WTC11 (cell line): Measurements from ENCODE around the gene MTRF1. TPM values are rescaled to one million over a fixed set of nuclear protein-coding genes. Genes with fewer than 3 reads are reported as not detected.

Source experiments
- ATAC-seq: fragments of 200-7000 bp; cut with Tn5 transposase; 2 replicates; pipeline ENCODE4 v1.10.0; 2021; ENCODE audit warnings: mild to moderate bottlenecking, moderate library complexity
- CTCF ChIA-PET: fragments of 300-600 bp; sonication (Branson Sonifier 250); formaldehyde crosslinking; loops from one replicate; lab custom pipeline; 2021; ENCODE audit warnings: antibody characterized with exemption; lab: Charles Lee
- POLR2A ChIA-PET: fragments of 350-600 bp; sonication (Branson Sonifier 250); formaldehyde crosslinking; loops from one replicate; lab custom pipeline; 2021; ENCODE audit warnings: antibody characterized with exemption; lab: Charles Lee
- DNase-seq: peaks from one replicate; pipeline ENCODE4 v3.0.0; 2021; ENCODE audit warnings: low spot score
- H3K27ac Mint-ChIP-seq: 2 replicates; pipeline ENCODE4 v1.8.0; 2021; ENCODE audit warnings: mixed read lengths
- H3K27me3 Mint-ChIP-seq: 2 replicates; pipeline ENCODE4 v1.8.0; 2021; ENCODE audit warnings: low read depth, mild to moderate bottlenecking, moderate library complexity, mixed read lengths
- H3K36me3 Mint-ChIP-seq: 2 replicates; pipeline ENCODE4 v1.8.0; 2021; ENCODE audit warnings: mixed read lengths
- H3K4me1 Mint-ChIP-seq: 2 replicates; pipeline ENCODE4 v1.8.0; 2022; ENCODE audit warnings: mixed read lengths
- H3K4me3 Mint-ChIP-seq: 2 replicates; pipeline ENCODE4 v1.8.0; 2021; ENCODE audit warnings: mild to moderate bottlenecking, moderate library complexity, mixed read lengths
- H3K9me3 Mint-ChIP-seq: 2 replicates; pipeline ENCODE4 v1.8.0; 2021; ENCODE audit warnings: mixed read lengths
- CBFB ChIP-seq: sonication (generic); formaldehyde crosslinking; IDR thresholded peaks from 2 replicates; pipeline ENCODE4 v1.8.1; 2022; ENCODE audit warnings: mild to moderate bottlenecking, low read depth, missing genetic modification reagents
- CREB1 ChIP-seq: sonication (generic); formaldehyde crosslinking; IDR thresholded peaks from 2 replicates; pipeline ENCODE4 v1.8.0; 2023; ENCODE audit warnings: mild to moderate bottlenecking, missing genetic modification reagents
- CREM ChIP-seq: sonication (generic); formaldehyde crosslinking; IDR thresholded peaks from 2 replicates; pipeline ENCODE4 v1.8.1; 2022; ENCODE audit warnings: mild to moderate bottlenecking, missing genetic modification reagents, moderate library complexity
- FOXP1 ChIP-seq: sonication (generic); formaldehyde crosslinking; IDR thresholded peaks from 2 replicates; pipeline ENCODE4 v1.8.0; 2022; ENCODE audit warnings: missing genetic modification reagents, mild to moderate bottlenecking, moderate library complexity, borderline replicate concordance
- GRHL2 ChIP-seq: fragments of 250-450 bp; sonication (Bioruptor Pico); IDR thresholded peaks from 2 replicates; pipeline ENCODE4 v1.8.0; 2022; ENCODE audit warnings: mild to moderate bottlenecking, moderate library complexity; ENCODE audit not compliant: insufficient replicate concordance, severe bottlenecking
- KAT7 ChIP-seq: sonication (generic); formaldehyde crosslinking; IDR thresholded peaks from 2 replicates; pipeline ENCODE4 v1.8.1; 2023; ENCODE audit warnings: missing genetic modification reagents, mild to moderate bottlenecking, borderline replicate concordance
- MYBL2 ChIP-seq: sonication (generic); formaldehyde crosslinking; IDR thresholded peaks from 2 replicates; pipeline ENCODE4 v1.8.1; 2023; ENCODE audit warnings: mild to moderate bottlenecking, moderate library complexity, missing genetic modification reagents
- NFE2L1 ChIP-seq: sonication (generic); formaldehyde crosslinking; IDR thresholded peaks from 2 replicates; pipeline ENCODE4 v1.8.1; 2023; ENCODE audit warnings: missing genetic modification reagents
- NR3C1 ChIP-seq: sonication (generic); formaldehyde crosslinking; conservative IDR thresholded peaks from 2 replicates; pipeline ENCODE4 v1.8.1; 2023; ENCODE audit warnings: low read depth, mild to moderate bottlenecking, missing genetic modification reagents
- OVOL2 ChIP-seq: fragments of 250-450 bp; sonication (Bioruptor Pico); IDR thresholded peaks from 2 replicates; pipeline ENCODE4 v1.9.0; 2021; ENCODE audit warnings: mild to moderate bottlenecking, borderline replicate concordance
- PRRX2 ChIP-seq: fragments of 250-450 bp; sonication (Bioruptor Pico); IDR thresholded peaks from 2 replicates; pipeline ENCODE4 v1.8.0; 2021; ENCODE audit warnings: mild to moderate bottlenecking
- SOX15 ChIP-seq: fragments of 250-450 bp; sonication (Bioruptor Pico); IDR thresholded peaks from 2 replicates; pipeline ENCODE4 v1.9.0; 2021; ENCODE audit warnings: mild to moderate bottlenecking
- TEAD1 ChIP-seq: sonication (generic); formaldehyde crosslinking; IDR thresholded peaks from 2 replicates; pipeline ENCODE4 v1.8.0; 2022; ENCODE audit warnings: mild to moderate bottlenecking, missing genetic modification reagents
- TEAD4 ChIP-seq: sonication (generic); formaldehyde crosslinking; IDR thresholded peaks from 2 replicates; pipeline ENCODE4 v1.8.0; 2022; ENCODE audit warnings: mild to moderate bottlenecking, missing genetic modification reagents
- TP53 ChIP-seq: sonication (generic); formaldehyde crosslinking; IDR thresholded peaks from 2 replicates; pipeline ENCODE4 v1.8.1; 2023; ENCODE audit warnings: mild to moderate bottlenecking, missing genetic modification reagents
- ZBTB21 ChIP-seq: sonication (generic); formaldehyde crosslinking; IDR thresholded peaks from 2 replicates; pipeline ENCODE4 v1.8.1; 2023; ENCODE audit warnings: mild to moderate bottlenecking, missing genetic modification reagents, borderline replicate concordance
- ZNF219 ChIP-seq: sonication (generic); formaldehyde crosslinking; IDR thresholded peaks from 2 replicates; pipeline ENCODE4 v1.8.0; 2023; ENCODE audit warnings: missing genetic modification reagents, mild to moderate bottlenecking, borderline replicate concordance
- ZNF263 ChIP-seq: sonication (generic); formaldehyde crosslinking; IDR thresholded peaks from 2 replicates; pipeline ENCODE4 v1.8.1; 2022; ENCODE audit warnings: low read depth, mild to moderate bottlenecking, moderate library complexity, missing genetic modification reagents
- total RNA-seq: library from RNA; stranded (reverse); gene quantifications from 3 replicates; pipeline ENCODE4 v1.2.3, GENCODE V29; 2021
- TF ChIP-seq, protein P1 (sequence below): sonication (generic); formaldehyde crosslinking; IDR thresholded peaks from 2 replicates; pipeline ENCODE4 v1.8.0; 2023; ENCODE audit warnings: missing genetic modification reagents, mild to moderate bottlenecking, borderline replicate concordance
- TF ChIP-seq, protein P2 (sequence below): sonication (generic); formaldehyde crosslinking; IDR thresholded peaks from 2 replicates; pipeline ENCODE4 v1.8.1; 2022; ENCODE audit warnings: low read depth, mild to moderate bottlenecking, moderate library complexity, missing genetic modification reagents, borderline replicate concordance
- TF ChIP-seq, protein P3 (sequence below): sonication (generic); formaldehyde crosslinking; conservative IDR thresholded peaks from 2 replicates; pipeline ENCODE4 v1.8.1; 2022; ENCODE audit warnings: mild to moderate bottlenecking, missing genetic modification reagents
- TF ChIP-seq, protein P4 (sequence below): fragments of 250-450 bp; sonication (Bioruptor Pico); IDR thresholded peaks from 2 replicates; pipeline ENCODE4 v1.9.0; 2021; ENCODE audit warnings: mild to moderate bottlenecking
- TF ChIP-seq, protein P5 (sequence below): sonication (generic); formaldehyde crosslinking; IDR thresholded peaks from 2 replicates; pipeline ENCODE4 v1.8.1; 2022; ENCODE audit warnings: mild to moderate bottlenecking, moderate library complexity, missing genetic modification reagents
- TF ChIP-seq, protein P6 (sequence below): sonication (generic); formaldehyde crosslinking; IDR thresholded peaks from 2 replicates; pipeline ENCODE4 v1.8.0; 2022; ENCODE audit warnings: mild to moderate bottlenecking, missing genetic modification reagents
- TF ChIP-seq, protein P7 (sequence below): sonication (generic); formaldehyde crosslinking; IDR thresholded peaks from 2 replicates; pipeline ENCODE4 v1.8.1; 2023; ENCODE audit warnings: mild to moderate bottlenecking, missing genetic modification reagents
- TF ChIP-seq, protein P8 (sequence below): sonication (generic); formaldehyde crosslinking; IDR thresholded peaks from 2 replicates; pipeline ENCODE4 v1.8.1; 2023; ENCODE audit warnings: mild to moderate bottlenecking, moderate library complexity, missing genetic modification reagents

MTRF1 gene
- total RNA-seq, 1 experiment from 2014 or later = 12.9 TPM

DNA sequence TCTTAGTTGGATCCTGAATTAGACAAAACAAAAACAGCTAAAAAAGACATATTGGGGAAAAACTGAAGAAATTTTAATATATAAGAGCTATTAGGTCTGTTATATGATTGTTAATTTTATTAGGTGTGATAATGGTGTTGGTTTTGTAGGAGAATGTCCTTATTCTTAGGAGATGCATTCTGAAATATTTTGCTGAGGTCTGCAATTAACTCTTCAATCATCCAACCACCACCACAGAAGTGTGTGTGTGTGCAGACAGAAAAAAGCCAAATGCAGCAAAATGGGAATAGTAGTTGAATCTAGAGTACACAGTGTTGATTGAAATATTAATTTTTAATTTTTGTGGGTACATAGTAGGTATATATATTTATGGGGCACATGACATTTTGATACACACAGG lies 56.9 kb downstream of the MTRF1 start:
- no peak for TF ChIP-seq NR3C1 (CRISPR knock-in tag)
- no peak for TF ChIP-seq NFE2L1 (CRISPR knock-in tag)
- TF ChIP-seq, protein P1, sequence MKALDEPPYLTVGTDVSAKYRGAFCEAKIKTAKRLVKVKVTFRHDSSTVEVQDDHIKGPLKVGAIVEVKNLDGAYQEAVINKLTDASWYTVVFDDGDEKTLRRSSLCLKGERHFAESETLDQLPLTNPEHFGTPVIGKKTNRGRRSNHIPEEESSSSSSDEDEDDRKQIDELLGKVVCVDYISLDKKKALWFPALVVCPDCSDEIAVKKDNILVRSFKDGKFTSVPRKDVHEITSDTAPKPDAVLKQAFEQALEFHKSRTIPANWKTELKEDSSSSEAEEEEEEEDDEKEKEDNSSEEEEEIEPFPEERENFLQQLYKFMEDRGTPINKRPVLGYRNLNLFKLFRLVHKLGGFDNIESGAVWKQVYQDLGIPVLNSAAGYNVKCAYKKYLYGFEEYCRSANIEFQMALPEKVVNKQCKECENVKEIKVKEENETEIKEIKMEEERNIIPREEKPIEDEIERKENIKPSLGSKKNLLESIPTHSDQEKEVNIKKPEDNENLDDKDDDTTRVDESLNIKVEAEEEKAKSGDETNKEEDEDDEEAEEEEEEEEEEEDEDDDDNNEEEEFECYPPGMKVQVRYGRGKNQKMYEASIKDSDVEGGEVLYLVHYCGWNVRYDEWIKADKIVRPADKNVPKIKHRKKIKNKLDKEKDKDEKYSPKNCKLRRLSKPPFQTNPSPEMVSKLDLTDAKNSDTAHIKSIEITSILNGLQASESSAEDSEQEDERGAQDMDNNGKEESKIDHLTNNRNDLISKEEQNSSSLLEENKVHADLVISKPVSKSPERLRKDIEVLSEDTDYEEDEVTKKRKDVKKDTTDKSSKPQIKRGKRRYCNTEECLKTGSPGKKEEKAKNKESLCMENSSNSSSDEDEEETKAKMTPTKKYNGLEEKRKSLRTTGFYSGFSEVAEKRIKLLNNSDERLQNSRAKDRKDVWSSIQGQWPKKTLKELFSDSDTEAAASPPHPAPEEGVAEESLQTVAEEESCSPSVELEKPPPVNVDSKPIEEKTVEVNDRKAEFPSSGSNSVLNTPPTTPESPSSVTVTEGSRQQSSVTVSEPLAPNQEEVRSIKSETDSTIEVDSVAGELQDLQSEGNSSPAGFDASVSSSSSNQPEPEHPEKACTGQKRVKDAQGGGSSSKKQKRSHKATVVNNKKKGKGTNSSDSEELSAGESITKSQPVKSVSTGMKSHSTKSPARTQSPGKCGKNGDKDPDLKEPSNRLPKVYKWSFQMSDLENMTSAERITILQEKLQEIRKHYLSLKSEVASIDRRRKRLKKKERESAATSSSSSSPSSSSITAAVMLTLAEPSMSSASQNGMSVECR = no peak
- no peak for TF ChIP-seq OVOL2
- TF ChIP-seq TP53 (CRISPR knock-in tag) = no peak
- no peak for TF ChIP-seq ZNF219 (CRISPR knock-in tag)
- TF ChIP-seq, protein P2, sequence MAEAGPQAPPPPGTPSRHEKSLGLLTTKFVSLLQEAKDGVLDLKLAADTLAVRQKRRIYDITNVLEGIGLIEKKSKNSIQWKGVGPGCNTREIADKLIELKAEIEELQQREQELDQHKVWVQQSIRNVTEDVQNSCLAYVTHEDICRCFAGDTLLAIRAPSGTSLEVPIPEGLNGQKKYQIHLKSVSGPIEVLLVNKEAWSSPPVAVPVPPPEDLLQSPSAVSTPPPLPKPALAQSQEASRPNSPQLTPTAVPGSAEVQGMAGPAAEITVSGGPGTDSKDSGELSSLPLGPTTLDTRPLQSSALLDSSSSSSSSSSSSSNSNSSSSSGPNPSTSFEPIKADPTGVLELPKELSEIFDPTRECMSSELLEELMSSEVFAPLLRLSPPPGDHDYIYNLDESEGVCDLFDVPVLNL (CRISPR knock-in tag) = no peak
- TF ChIP-seq, protein P3, sequence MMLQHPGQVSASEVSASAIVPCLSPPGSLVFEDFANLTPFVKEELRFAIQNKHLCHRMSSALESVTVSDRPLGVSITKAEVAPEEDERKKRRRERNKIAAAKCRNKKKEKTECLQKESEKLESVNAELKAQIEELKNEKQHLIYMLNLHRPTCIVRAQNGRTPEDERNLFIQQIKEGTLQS (CRISPR knock-in tag) = no peak
- no peak for TF ChIP-seq FOXP1 (CRISPR knock-in tag)
- TF ChIP-seq CBFB (CRISPR knock-in tag) = no peak
- no peak for TF ChIP-seq GRHL2 (CRISPR knock-in tag)
- TF ChIP-seq TEAD4 = no peak
- no peak for TF ChIP-seq PRRX2
- TF ChIP-seq, protein P4, sequence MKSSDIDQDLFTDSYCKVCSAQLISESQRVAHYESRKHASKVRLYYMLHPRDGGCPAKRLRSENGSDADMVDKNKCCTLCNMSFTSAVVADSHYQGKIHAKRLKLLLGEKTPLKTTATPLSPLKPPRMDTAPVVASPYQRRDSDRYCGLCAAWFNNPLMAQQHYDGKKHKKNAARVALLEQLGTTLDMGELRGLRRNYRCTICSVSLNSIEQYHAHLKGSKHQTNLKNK (CRISPR knock-in tag) = no peak
- no peak for TF ChIP-seq CREM (CRISPR knock-in tag)
- no peak for TF ChIP-seq CREB1
- Mint-ChIP-seq H3K4me3 (no peak overlapping the region), H3K27me3 (peaks cover 3% of the 10 kb centered on the region; the same call in 1 of the 2 replicates), H3K9me3 (peaks cover 41% of the 10 kb centered on the region), H3K4me1 (no peaks in the 10 kb centered on the region), H3K36me3 (peaks cover 15% of the 10 kb centered on the region), H3K27ac (no peak overlapping the region)
- CTCF ChIA-PET = no interaction called here
- DNase-seq (no peak), ATAC-seq (no peak)
- POLR2A ChIA-PET = no interaction called here

DNA sequence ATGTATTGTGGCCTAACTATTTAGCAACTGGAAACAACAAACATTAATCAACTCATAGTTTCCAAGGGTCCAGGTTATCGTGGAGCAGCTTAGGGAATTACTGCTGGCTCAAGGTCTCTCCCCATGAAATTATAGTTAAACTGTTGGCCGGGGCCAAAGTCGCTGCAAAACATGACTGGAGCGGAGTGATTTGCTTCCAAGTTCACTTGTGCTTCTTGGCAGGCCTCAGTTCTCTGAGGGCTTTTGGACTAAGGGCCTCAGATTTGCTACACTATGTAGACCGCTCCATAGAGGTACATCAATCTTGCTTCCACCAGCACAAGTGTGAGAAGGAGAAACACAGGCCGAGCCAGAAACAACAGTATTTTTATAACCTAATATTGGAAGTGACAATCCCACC lies 59.6 kb downstream of the MTRF1 start:
- Mint-ChIP-seq H3K4me1 (0 out of 2 replicates have a peak, but pooled peaks cover 2% of the 10 kb centered on the region), H3K27me3 (no peaks in the 10 kb centered on the region), H3K9me3 (peaks cover 17% of the 10 kb centered on the region), H3K27ac (no peak overlapping the region), H3K4me3 (no peak overlapping the region), H3K36me3 (no peaks in the 10 kb centered on the region)
- ATAC-seq = no peak
- no peak for DNase-seq
- POLR2A ChIA-PET = no interaction called here
- CTCF ChIA-PET = no interaction called here
- TF ChIP-seq ZNF263 (CRISPR knock-in tag) (no peak), MYBL2 (CRISPR knock-in tag) (no peak), SOX15 (CRISPR knock-in tag) (no peak), ZBTB21 (CRISPR knock-in tag) (no peak), KAT7 (CRISPR knock-in tag) (no peak), TEAD1 (CRISPR knock-in tag) (no peak), PRRX2 (no peak)
- TF ChIP-seq, protein P5, sequence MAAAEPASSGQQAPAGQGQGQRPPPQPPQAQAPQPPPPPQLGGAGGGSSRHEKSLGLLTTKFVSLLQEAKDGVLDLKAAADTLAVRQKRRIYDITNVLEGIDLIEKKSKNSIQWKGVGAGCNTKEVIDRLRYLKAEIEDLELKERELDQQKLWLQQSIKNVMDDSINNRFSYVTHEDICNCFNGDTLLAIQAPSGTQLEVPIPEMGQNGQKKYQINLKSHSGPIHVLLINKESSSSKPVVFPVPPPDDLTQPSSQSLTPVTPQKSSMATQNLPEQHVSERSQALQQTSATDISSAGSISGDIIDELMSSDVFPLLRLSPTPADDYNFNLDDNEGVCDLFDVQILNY = no peak
- TF ChIP-seq, protein P6, sequence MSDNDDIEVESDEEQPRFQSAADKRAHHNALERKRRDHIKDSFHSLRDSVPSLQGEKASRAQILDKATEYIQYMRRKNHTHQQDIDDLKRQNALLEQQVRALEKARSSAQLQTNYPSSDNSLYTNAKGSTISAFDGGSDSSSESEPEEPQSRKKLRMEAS (CRISPR knock-in tag) = no peak
- TF ChIP-seq, protein P7, sequence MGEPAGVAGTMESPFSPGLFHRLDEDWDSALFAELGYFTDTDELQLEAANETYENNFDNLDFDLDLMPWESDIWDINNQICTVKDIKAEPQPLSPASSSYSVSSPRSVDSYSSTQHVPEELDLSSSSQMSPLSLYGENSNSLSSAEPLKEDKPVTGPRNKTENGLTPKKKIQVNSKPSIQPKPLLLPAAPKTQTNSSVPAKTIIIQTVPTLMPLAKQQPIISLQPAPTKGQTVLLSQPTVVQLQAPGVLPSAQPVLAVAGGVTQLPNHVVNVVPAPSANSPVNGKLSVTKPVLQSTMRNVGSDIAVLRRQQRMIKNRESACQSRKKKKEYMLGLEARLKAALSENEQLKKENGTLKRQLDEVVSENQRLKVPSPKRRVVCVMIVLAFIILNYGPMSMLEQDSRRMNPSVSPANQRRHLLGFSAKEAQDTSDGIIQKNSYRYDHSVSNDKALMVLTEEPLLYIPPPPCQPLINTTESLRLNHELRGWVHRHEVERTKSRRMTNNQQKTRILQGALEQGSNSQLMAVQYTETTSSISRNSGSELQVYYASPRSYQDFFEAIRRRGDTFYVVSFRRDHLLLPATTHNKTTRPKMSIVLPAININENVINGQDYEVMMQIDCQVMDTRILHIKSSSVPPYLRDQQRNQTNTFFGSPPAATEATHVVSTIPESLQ (CRISPR knock-in tag) = no peak
- TF ChIP-seq, protein P3 (CRISPR knock-in tag) = no peak
- TF ChIP-seq, protein P8, sequence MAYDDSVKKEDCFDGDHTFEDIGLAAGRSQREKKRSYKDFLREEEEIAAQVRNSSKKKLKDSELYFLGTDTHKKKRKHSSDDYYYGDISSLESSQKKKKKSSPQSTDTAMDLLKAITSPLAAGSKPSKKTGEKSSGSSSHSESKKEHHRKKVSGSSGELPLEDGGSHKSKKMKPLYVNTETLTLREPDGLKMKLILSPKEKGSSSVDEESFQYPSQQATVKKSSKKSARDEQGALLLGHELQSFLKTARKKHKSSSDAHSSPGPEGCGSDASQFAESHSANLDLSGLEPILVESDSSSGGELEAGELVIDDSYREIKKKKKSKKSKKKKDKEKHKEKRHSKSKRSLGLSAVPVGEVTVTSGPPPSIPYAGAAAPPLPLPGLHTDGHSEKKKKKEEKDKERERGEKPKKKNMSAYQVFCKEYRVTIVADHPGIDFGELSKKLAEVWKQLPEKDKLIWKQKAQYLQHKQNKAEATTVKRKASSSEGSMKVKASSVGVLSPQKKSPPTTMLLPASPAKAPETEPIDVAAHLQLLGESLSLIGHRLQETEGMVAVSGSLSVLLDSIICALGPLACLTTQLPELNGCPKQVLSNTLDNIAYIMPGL (CRISPR knock-in tag) = no peak
